ENCODE measurements around the gene MED8. TPM values are rescaled to one million over a fixed set of nuclear protein-coding genes. Genes with fewer than 3 reads are reported as not detected.

MED8 gene
- total RNA-seq, 1 donor from 2014 or later = 31.5 TPM

DNA sequence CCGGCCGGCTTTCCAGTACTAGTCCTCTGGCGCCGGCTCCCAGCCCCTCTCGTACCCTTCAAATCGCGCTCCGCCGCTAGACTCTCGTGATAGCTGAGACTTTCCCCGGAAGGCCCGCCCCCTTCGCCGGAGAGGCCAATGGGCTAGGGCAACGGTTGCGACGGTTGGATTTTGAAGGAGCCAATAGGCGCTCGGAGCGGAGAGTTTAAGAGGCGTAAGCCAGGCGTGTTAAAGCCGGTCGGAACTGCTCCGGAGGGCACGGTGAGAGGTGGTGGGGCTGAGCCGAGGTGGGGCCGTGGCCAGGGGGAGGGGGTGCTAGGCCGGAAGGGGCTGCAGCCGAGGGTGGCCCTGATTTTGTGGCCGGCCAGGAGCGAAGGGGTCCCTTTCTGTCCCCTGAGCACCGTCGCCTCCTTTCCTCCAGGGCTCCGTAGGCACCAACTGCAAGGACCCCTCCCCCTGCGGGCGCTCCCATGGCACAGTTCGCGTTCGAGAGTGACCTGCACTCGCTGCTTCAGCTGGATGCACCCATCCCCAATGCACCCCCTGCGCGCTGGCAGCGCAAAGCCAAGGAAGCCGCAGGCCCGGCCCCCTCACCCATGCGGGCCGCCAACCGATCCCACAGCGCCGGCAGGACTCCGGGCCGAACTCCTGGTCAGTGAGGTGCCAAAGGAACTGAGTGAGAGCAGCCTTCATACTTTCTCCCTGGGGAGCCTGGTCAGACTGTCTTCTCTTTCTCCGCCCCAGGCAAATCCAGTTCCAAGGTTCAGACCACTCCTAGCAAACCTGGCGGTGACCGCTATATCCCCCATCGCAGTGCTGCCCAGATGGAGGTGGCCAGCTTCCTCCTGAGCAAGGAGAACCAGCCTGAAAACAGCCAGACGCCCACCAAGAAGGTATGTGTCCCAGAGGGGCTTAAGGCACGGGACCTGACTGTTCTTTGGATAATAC lies 30.6 kb downstream of the MED8 start, which contains the start of gene CDC20:
Gene CDC20, plus strand, starts transcription at position 236 of the 948 bp plus-strand sequence. Its CDS starts 235 bp downstream, at position 471.
- peak; percentile 93 for DNase-seq

DNA sequence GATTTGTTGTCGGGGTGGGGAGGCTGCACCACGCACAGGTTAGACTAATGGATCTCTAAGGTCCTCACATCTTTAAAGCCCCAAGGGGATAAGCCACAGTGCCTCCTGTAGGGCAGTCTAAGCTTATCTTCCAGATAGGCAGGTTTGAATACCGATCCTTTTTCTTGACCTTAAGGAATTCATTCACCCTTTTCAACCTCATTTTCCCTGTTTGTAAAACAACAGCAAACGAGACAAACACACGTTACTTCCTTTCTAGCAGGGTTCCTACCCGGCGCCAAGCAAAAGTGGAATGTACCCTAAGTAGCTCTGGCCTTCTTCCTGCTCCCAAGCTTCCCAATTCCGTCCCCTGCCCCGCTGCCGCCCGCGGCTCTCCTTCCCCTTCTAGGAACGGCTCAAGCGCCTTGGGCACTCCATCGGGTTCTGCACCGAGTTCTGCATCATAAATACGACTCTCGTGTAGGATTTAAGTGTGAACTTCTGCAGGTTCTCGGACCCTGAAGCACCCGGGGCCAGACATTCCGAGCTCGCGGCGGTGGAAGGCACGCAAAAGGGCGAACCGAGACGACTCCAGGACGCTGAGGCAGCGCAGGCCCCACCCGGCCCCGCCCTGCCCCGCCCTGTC lies 31.4 kb downstream of the MED8 start:
- DNase-seq = no peak

DNA sequence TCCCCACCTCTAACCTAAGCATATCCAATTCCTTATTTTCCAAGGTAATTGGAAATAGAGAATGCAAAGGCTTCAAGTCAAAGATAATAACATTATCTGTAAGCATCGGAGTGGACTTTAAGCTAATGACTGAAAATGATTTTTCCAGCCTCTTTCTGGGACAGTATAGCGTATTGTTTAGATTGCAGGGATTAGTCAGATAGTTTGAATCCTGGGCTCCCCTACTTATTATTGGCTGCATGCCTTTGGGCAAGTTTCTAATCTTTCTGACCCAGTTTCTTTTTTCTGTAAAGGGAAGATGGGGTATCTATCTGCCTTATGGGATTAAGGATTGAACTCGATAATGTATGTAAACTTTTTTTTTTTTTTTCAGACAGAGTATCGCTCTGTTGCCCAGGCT lies 32.3 kb downstream of the MED8 start:
- DNase-seq = no peak

DNA sequence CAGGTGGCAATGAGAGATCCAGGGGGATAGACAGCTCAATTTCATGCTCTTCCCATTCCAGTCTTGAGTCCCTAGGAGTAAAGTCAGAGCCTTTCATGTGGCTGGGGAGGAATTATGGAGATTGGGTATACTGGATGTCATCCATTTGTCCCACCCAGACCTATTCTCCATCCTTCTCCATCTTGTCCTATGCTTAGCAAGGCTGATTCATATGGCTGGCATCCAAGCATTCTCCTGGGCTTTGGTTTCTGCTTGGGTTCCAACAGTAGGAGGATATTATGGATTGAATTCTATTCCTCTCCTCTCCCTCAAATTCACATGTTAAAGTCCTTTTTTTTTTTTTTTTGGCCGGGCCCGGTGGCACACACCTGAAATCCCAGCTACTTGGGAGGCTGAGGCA lies 34.7 kb downstream of the MED8 start:
- DNase-seq = no peak

DNA sequence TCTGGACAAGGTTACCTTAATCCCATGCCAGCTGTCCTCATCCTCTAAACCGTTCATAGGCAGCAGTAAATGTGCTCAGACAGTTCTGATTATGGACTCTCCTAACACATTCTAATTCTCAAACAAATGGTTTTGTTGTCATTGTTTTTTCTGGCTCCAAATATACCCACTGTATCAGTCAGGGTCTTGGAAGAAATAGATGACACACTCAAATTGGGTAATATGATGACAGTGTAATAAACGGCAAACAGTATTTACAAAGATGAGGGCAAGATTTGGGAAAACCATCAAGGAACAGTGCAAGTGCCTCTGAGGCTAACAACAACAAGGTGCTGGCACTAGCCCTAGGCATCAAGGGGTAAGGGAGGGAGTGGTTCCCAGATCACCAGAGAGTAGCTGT lies 35.1 kb downstream of the MED8 start:
- DNase-seq = no peak

DNA sequence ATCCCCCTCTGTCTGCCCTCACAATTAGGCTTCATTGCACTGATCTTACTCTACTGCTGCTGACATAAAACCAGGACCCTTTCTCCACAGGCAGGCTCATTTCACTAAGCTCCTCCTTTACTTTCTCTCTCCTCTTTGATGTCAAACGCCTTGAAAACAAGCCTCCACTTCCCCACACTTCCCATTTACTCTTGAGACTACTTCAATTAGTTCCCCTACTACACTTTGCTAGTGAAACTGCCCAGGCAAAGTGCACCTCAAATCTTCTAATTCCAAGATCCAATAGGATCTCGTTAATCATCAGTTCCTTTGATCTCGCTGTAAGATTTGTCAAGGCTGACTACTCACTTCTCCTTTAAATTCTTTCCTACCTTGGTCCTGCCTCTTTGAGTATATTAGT lies 36.7 kb downstream of the MED8 start:
- DNase-seq = no peak

DNA sequence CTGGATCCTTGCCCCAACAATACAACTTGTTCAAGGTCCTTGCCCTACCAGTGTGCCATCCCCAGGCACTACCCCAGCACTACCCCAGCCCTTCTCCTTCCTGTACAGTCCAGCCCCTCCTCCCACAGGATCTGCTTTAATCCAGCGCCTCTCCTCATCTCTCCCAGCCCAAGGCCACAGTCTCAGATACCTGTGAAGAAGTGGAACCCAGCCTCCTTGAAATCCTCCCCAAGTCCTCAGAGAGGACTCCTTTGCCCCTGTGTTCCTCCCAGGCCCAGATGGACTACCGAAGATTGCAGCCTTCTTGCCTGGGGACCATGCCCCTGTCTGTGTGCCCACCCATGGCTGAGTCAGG lies 37.3 kb downstream of the MED8 start:
- no peak for DNase-seq

DNA sequence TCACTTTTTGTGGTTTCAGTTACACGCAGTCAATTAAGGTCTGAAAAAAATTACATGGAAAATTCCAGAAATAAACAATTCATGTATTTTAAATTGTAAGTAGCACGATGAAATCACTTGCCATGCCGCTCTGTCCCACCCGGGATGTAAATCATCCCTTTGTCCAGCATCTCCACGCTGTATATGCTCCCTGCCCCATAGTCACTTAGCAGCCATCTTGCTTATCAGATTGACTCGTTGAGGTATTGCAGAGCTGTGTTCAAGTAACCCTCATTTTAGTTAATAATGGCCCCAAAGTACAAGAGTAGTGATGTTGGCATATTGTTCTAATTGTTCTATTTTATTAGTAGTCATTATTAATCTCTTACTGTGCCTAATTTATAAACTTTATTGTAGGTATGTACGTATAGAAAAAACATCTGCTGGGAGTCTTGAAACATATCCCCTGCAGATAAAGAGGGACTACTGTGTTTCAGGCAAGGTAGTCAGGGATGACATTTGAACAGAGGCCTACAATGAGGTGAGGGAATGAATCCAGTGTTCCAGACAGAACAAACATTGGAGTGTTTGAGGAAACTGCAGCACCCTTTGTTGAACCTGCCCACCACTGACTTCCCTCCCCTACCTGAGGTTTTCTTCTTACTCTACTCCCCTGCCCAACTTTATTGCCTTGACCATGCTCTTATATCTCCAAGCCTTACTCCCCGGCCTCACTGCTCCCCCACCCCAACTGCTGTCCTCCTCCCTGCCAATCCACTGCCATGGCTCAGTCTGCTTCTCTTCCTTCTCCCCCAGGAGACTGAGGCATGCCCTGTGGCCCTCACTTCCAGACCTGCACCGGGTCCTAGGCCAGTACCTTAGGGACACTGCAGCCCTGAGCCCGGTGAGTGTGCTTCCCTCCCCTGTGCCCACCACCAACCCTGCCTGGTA lies 37.9 kb downstream of the MED8 start:
- DNase-seq = no peak

DNA sequence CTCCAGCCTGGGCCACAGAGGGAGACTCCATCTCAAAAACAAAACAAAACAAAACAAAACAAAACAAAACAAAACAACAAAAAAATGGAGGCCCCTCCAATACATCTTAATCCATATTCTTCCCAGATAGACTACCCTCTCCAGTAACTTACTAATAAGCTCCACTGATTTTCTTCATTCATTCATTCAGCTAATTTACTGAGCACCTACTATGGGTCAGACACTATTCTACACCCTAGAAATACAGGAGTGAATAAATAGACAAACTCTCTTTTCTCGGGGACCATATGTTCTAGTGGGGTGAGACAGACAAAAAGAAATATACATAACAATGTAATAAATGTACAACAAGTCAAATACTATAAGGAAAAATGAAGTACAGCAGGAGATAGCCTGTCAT lies 38.6 kb downstream of the MED8 start:
- DNase-seq = no peak

DNA sequence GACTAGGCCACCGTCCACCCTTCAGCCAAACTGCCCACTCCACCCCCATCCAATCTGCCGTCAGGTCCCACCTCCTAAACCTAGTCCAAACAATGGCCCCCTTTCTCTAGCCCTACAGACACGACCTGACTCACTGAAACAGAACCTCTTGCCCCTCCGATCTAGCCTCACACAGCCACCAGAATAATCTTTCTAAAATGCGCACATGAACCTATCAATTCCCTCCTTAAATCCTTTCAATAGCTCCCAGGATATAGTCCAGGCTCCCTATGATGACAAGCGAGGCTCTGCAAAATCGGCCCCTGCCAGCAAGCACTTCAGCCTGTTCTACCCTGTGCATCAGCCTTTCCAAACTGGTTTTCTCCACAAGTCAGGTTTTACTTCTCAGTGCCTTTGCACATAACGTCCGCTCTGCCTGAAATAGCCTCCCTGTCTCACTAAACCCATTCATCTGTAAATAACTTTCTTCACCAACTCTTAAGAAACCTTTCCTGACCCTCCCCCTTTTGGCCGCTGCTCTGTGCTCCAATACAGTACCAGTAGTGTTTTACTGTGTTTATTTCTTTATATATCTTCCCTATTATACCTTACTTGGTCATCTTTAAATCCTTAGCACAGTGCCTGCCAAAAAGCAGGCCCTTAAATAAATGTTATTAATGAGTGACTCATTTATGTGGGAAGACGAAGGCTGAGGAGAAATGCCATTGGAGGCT lies 39.9 kb downstream of the MED8 start:
- DNase-seq = no peak

DNA sequence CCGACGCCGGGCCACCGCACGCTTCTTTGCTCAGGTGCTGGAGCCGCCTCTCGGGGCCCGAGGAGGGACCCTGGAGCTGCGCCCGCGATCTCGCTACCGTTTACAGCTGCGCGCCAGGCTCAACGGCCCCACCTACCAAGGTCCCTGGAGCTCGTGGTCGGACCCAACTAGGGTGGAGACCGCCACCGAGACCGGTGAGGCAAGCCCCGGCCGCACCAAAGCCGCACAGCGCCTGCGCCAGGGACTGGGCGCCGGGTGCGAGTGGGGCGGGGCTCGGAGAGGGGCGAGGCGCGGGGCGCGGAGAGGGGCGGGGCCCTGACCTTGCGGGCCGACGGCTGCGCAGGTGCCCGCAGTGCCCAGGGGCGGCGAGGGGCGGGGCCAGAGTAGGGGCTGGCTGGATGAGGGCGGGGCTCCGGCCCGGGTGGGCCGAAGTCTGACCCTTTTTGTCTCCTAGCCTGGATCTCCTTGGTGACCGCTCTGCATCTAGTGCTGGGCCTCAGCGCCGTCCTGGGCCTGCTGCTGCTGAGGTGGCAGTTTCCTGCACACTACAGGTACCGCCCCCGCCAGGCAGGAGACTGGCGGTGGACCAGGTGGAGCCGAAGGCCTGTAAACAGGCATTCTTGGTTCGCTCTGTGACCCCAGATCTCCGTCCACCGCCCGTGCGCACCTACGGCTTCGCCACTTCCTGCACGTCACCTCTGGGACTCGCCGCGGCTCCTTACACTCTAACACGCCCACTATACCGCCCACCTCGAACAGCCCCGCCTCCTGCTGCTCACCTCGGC lies 40.6 kb downstream of the MED8 start:
- no peak for DNase-seq

DNA sequence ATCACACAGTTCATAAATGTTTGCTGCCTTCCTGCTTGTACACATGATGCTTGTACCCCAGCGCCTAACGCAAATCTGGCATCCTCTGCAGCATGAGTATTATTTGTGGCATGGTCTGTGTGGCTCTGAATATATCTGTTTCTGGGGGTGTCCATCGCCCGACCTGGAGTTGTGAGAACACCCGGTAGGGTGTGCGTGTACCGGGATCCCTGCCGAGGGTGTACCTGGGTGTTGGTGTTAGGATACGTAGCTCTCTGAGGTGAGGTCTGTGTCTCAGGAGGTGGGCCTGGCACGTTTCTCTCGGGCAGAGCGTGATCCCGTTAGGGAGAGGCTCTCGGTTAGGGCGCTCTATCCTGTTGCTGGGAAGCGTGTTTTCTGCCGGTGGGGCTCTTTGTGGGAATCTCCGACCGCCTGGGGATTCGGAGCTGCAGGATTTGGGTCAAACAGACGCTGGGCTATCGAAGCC lies 41.2 kb downstream of the MED8 start:
- no peak for DNase-seq

DNA sequence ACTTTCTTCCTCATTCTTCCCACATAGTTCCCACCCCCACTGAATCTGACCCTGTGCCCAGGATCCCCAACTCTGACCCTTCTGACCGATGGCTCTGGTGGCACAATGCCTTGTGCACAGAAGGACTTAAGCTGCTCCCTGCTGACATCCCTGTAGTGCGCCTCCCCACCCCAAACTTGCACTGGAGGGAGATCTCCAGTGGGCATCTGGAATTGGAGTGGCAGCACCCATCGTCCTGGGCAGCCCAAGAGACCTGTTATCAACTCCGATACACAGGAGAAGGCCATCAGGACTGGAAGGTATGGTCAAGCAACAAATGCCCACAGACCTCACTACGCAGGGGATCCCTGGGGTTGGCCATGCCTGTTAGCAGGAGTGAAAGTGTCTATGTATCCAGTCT lies 43.0 kb downstream of the MED8 start:
- DNase-seq = no peak

DNA sequence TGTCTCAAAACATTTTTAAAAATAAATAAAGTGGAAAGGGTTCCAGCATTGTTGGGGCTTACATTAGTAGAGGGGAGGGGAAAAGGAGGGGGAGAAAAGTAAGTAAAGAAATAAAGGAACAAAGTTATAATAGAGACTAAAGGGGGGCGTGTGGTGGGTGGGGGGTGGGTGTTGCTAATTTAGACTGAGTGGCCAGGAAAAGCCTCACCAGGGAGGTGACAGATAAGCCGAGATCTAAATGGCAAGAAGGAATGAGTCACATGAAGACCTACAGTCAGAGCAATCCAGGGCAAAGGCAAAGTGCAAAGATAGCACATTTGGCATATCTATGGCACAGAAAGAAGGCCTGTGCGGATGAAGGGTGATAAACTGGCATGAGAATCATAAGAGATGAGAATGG lies 44.5 kb downstream of the MED8 start:
- no peak for DNase-seq

DNA sequence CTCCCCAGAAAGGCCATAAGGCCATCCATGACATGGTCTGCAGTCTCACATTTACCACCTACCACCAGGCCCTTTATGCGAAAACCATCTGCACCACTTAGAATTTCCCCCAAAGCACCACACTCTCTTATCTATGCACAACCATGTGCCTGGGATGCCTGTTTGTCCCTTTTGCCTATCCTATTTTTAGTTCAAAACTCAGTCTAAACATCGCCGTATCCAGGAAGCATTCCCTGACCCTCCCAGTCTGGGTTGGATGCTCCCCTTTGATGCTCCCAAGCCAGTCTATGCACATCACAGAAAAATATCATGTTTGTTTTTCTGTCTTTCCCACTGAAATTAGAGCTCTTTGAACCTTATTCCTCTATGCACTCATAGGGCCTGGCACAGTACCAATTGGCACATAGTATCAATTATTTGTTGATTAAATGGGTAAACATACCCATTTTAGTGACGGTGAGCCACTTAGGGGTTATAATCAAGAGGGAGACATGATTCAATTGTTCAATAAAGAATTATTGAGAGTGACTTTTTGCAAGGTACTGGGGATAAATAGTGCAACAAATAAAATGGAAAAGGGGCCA lies 45.2 kb downstream of the MED8 start:
- no peak for DNase-seq

DNA sequence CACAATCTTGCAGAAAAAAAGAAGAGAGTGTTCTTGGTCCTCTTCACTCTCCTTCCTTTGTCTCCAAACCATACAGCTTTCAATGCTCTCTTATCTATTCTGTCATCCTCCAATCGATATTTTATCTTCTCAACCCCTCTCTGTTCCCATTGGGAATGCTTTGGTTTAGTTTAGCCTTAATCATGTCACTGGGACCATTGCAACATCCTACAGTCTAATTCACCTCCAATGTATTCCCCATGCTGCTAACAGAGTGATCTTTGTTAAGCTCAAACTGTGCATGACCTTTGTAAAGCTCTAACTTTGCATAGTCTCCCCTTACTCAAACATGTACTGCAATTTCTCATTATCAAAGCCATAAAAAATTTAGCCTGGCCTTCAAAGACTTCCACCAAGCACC lies 49.0 kb downstream of the MED8 start:
- DNase-seq = no peak

DNA sequence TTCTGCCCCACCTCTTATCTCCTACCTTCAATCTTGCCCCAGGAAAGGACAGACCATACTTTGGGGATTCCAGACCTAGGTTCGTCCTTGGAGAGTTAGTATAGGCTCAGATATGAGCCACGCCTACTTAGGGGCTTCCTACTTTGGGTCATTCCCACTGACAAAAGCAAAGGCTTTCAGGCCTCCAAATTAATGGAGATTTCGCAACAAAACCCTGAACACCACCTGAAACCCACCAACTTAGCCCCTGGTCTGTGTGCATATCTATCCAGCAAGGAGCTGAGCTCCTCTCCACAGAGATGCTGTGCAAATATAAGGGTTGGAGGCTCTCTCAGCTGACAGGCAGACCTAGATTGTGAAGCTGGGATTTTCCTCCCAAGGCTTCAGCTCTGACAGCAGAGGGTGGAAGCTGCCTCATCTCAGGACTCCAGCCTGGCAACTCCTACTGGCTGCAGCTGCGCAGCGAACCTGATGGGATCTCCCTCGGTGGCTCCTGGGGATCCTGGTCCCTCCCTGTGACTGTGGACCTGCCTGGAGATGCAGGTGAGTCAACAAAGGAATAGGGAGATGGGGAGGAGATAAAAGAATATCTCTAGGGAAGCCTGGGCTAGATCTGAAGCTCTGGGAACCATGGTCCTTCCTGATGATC lies 49.9 kb downstream of the MED8 start:
- DNase-seq = no peak

DNA sequence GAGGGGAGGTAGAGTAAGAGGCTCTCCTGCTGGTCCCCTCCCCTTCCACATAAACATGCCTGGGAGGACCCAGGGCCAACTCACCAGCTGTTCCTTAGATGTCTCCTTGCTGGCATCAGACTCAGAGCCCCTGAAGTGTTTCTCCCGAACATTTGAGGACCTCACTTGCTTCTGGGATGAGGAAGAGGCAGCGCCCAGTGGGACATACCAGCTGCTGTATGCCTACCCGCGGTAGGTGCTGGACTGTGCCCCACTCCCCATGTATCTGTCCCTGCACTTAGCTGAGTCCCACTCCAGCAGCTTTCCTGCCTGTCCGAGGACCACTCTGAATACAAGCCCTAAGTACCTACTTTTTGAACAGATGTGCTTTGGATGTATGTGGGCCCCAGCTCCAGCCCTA lies 51.6 kb downstream of the MED8 start:
- no peak for DNase-seq

DNA sequence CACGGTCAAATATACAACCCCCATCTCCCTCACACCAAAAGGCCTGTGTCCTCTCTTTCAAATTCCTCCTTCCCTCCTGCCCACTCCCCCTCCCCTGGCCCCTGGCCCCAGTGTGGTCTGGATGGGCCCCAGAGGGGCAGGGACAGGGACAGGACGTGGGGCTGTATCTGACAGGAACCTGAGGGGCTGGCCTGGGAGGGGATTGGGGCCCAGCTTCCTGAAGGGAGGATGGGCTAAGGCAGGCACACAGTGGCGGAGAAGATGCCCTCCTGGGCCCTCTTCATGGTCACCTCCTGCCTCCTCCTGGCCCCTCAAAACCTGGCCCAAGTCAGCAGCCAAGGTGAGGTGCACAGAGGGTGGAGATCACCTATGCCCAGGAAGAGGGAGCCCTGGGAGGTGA lies 52.0 kb downstream of the MED8 start, which contains the start of gene MPL:
Gene MPL, plus strand, starts transcription at position 231 of the 400 bp plus-strand sequence. Its CDS starts 31 bp downstream, at position 262.
- DNase-seq = no peak
